Measurements from ENCODE around the gene OGDHL.
A peak's percentile ranks its signal among the peaks of the same experiment; 100 is the strongest.
"Not testable (repeated sequence)": the region's sequence is repeated elsewhere in the genome, so short reads cannot be mapped to it uniquely, and the experiment has no call there.

OGDHL gene

DNA sequence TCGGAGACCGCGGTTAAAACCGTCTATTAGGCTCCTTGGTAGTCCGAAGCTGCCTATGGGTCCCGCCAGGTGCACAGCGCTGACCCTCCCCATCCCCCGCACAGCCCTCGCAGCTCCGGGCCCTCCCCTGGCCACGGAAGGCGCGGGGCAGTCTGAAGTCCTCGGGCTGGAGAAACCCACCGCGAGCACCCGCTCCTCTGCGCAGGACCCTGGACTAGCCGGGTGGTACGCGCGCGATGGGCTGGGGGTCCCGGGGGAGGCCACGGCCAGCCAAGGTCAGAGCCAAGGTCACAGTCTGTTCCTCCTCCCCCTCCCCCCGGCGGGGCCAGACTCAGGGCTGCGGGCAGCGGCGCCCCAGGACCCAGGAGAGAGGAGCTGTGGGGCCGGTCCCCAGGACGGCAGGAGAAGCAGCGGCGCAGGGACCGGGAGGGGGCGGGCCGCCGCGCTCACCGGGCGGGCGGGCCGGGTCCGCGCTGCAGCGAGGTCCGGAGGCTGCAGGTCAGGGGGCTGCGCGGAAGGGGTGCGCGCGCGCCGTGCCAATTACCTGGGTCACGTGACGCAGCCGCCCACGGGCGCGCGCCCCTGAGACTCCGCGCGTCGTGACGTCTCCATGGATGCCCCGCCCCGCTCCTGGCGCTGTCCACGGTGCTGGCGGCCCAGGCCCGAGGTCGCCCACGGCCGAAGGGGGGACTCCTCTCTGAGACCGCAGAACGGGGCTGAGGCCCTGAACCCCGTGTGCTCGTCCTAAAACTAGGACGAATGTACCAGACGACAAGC, at the start of gene OGDHL:
TSS of gene OGDHL (minus strand) at position 535 of the 777 bp plus-strand sequence. CDS start 3,731 bp downstream, outside the sequence.
- Histone ChIP-seq H3K9me3 (ENCODE audit: low read length) (no peaks in the 10 kb centered on the region), H2AFZ (ENCODE audit: low read depth, low read length) (peak within 1 kb of the TSS; percentile 97), H3K36me3 (ENCODE audit: insufficient read depth, low read length) (no peaks in the 10 kb centered on the region), H3K4me3 (ENCODE audit: low read length) (peak within 1 kb of the TSS; percentile 56), H3K4me1 (ENCODE audit: insufficient read depth, low read length) (peaks cover 5% of the 10 kb centered on the region), H3K27me3 (ENCODE audit: insufficient read depth, low read length) (no peaks in the 10 kb centered on the region)

DNA sequence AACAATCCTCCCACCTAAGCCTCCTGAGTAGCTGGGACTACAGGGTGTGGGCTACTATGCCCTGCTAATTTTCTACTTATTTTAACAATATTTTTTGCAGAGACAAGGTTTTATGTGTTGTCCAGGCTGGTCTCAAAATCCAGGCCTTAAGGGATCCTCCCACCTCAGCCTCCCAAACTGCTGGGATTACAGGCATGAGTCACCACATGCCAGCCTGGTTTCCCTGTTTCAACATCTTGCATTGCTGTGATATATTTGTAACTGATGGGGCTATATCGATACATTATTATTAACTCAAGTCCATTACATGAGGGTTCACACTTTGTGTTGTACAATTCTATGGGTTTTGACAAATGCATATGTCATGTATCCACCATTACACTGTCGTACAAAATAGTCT, 41.9 kb upstream of the OGDHL start:
- H3K36me3 ChIP-seq (ENCODE audit: insufficient read depth, low read length): no peaks in the 10 kb centered on the region
- no peaks in the 10 kb centered on the region for H3K9me3 ChIP-seq (ENCODE audit: low read length)
- no peaks in the 10 kb centered on the region for H3K27me3 ChIP-seq (ENCODE audit: insufficient read depth, low read length)
- H3K4me3 ChIP-seq (ENCODE audit: low read length): no peak overlapping the region
- no peaks in the 10 kb centered on the region for H3K4me1 ChIP-seq (ENCODE audit: insufficient read depth, low read length)
- no peak overlapping the region for H2AFZ ChIP-seq (ENCODE audit: low read depth, low read length)

DNA sequence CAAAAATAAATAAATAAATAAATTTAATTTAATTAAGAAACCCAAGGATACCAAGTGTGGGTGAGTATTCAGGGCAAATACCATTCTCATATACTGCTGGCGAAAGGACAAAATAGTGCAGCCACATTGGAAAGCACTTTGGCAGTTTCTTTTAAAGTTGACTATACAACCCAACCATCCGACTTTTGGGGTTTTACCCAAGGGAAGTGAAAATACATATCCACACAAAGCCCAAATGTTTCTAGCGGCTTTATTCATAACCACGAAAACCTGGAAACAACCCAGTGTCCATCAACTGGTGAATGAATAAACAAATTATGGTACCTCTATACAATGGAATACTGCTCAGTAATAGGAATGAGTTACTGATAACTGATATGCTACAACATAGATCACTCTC, 36.2 kb upstream of the OGDHL start:
- no peak overlapping the region for H3K4me3 ChIP-seq (ENCODE audit: low read length)
- H3K27me3 ChIP-seq (ENCODE audit: insufficient read depth, low read length): no peaks in the 10 kb centered on the region
- no peaks in the 10 kb centered on the region for H3K9me3 ChIP-seq (ENCODE audit: low read length)
- no peaks in the 10 kb centered on the region for H3K36me3 ChIP-seq (ENCODE audit: insufficient read depth, low read length)
- H2AFZ ChIP-seq (ENCODE audit: low read depth, low read length): no peak overlapping the region
- no peaks in the 10 kb centered on the region for H3K4me1 ChIP-seq (ENCODE audit: insufficient read depth, low read length)

DNA sequence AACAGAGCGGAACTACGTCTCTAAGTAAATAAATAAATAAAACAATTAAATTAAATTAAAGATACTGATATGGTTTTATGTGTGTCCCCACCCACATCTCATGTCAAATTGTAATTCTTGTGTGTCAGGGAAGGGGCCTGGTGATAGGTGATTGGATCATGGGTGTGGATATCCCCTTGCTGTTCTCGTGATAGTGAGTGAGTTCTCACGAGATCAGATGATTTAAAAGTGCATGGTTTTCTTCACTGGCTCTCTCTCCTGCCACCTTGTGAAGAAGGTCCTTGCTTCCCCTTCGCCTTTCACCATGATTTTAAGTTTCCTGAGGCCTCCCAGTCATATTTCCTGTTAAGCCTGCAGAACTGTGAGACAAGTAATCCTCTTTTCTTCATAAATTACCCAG, 29.0 kb upstream of the OGDHL start:
- Histone ChIP-seq H3K4me1 (ENCODE audit: insufficient read depth, low read length) (no peaks in the 10 kb centered on the region), H3K27me3 (ENCODE audit: insufficient read depth, low read length) (no peaks in the 10 kb centered on the region), H3K4me3 (ENCODE audit: low read length) (no peak overlapping the region), H3K9me3 (ENCODE audit: low read length) (no peaks in the 10 kb centered on the region), H3K36me3 (ENCODE audit: insufficient read depth, low read length) (no peaks in the 10 kb centered on the region), H2AFZ (ENCODE audit: low read depth, low read length) (no peak overlapping the region)

DNA sequence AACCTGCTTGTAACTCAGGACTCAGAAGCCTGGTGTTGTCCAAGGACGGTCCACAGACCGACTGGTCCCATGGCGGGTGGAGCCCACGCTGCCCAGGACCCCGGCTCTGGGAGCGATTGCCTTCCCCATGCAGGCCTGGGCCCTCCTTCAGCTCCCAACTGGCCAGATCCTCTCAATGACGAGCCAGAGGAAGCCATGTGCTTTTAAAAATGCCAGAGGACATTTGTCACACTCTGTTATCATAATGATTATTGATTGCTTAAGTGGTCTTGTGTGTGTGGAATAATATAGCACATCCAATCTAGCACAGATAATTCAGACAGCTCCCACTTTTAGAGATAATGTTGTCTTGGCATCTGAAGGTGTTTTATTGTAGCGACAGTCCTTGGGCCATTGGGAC, 22.6 kb upstream of the OGDHL start:
- no peaks in the 10 kb centered on the region for H3K36me3 ChIP-seq (ENCODE audit: insufficient read depth, low read length)
- H3K9me3 ChIP-seq (ENCODE audit: low read length): no peaks in the 10 kb centered on the region
- peaks cover 8% of the 10 kb centered on the region for H3K4me1 ChIP-seq (ENCODE audit: insufficient read depth, low read length)
- no peak overlapping the region for H3K4me3 ChIP-seq (ENCODE audit: low read length)
- no peaks in the 10 kb centered on the region for H3K27me3 ChIP-seq (ENCODE audit: insufficient read depth, low read length)
- H2AFZ ChIP-seq (ENCODE audit: low read depth, low read length): no peak overlapping the region

DNA sequence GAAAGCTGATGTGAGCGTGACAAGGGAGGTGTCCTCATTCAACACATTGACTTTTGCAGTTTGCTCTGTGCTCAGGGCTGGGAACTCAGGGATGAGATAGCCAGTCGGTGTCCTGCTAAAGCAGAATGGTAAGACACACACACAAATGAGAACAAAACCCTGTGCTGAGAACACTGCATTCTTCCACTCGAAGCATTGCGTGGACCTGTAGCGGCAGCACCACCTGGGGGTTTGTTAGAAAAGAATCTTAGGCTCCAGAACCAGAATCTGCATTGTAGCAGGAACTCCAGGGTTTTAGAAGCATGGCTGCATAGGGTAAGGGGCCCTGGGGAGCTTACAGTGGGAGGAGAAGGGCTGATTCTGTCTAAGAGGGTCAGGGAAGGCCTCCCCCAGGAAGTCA, 21.5 kb upstream of the OGDHL start:
- H3K27me3 ChIP-seq (ENCODE audit: insufficient read depth, low read length): no peaks in the 10 kb centered on the region
- no peak overlapping the region for H2AFZ ChIP-seq (ENCODE audit: low read depth, low read length)
- H3K4me1 ChIP-seq (ENCODE audit: insufficient read depth, low read length): peaks cover 8% of the 10 kb centered on the region
- H3K9me3 ChIP-seq (ENCODE audit: low read length): no peaks in the 10 kb centered on the region
- H3K36me3 ChIP-seq (ENCODE audit: insufficient read depth, low read length): no peaks in the 10 kb centered on the region
- H3K4me3 ChIP-seq (ENCODE audit: low read length): no peak overlapping the region

DNA sequence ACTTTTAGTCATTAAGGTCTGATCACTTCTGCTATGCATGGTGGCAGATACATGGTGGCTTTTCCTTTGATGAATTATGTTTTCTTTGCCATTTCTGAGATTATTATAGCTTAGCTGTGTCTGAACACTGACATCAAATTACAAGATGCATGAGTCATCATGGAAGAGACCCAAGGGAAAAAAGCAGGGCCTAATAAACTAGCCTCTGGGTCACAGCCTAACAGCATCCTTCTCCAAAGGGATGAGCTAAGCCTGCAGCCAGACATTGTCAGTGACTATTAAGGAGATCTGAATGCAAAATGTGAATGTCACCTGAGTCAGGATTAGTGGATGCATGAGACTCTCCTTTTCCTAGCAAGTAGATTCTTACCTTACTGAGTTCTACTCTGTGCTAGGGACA, 19.1 kb upstream of the OGDHL start:
- Histone ChIP-seq H3K27me3 (ENCODE audit: insufficient read depth, low read length) (no peaks in the 10 kb centered on the region), H3K9me3 (ENCODE audit: low read length) (no peaks in the 10 kb centered on the region), H2AFZ (ENCODE audit: low read depth, low read length) (no peak overlapping the region), H3K4me3 (ENCODE audit: low read length) (no peak overlapping the region), H3K36me3 (ENCODE audit: insufficient read depth, low read length) (no peaks in the 10 kb centered on the region), H3K4me1 (ENCODE audit: insufficient read depth, low read length) (peaks cover 8% of the 10 kb centered on the region)

DNA sequence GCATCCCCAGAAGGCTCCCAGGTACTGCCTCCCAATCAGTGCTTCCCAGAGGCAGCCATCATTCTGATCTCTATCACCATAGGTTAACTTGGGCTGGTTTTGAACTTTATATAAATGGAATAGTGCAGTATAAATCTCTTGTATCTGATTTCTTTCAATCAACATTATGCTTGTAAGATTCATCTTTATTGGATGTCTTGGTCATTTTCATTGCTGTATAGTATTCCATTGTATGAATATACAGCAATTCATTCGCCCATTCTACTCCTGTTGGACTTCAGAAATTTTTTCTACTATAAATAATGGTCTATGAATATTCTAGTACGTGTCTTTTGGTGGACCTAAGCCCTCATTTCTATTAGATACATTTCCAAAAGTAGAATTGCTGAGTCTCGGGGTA, 16.1 kb upstream of the OGDHL start:
- Histone ChIP-seq H3K36me3 (ENCODE audit: insufficient read depth, low read length) (no peaks in the 10 kb centered on the region), H2AFZ (ENCODE audit: low read depth, low read length) (no peak overlapping the region), H3K4me3 (ENCODE audit: low read length) (no peak overlapping the region), H3K4me1 (ENCODE audit: insufficient read depth, low read length) (no peaks in the 10 kb centered on the region), H3K27me3 (ENCODE audit: insufficient read depth, low read length) (no peaks in the 10 kb centered on the region), H3K9me3 (ENCODE audit: low read length) (no peaks in the 10 kb centered on the region)

DNA sequence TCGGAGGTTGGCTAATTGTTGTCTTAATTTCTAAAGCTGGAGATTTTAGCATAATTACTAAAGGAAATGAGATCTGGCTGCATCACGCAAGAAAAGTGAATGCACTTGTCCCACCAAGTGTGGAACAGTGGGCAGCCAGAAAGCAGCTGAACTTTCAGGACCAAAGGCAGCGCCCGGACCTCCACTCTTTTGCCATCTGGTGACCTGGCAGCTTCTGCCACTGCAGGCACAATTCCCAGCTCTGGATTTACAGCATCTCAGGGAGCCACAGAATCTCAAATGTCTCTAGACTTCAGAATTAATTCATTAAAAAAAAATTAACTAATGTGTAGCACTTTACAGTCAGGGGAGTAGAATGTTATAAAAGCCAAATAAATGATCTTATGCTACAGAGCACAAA, 14.7 kb upstream of the OGDHL start:
- no peaks in the 10 kb centered on the region for H3K27me3 ChIP-seq (ENCODE audit: insufficient read depth, low read length)
- H2AFZ ChIP-seq (ENCODE audit: low read depth, low read length): no peak overlapping the region
- no peak overlapping the region for H3K4me3 ChIP-seq (ENCODE audit: low read length)
- no peaks in the 10 kb centered on the region for H3K36me3 ChIP-seq (ENCODE audit: insufficient read depth, low read length)
- H3K4me1 ChIP-seq (ENCODE audit: insufficient read depth, low read length): no peaks in the 10 kb centered on the region
- H3K9me3 ChIP-seq (ENCODE audit: low read length): no peaks in the 10 kb centered on the region

DNA sequence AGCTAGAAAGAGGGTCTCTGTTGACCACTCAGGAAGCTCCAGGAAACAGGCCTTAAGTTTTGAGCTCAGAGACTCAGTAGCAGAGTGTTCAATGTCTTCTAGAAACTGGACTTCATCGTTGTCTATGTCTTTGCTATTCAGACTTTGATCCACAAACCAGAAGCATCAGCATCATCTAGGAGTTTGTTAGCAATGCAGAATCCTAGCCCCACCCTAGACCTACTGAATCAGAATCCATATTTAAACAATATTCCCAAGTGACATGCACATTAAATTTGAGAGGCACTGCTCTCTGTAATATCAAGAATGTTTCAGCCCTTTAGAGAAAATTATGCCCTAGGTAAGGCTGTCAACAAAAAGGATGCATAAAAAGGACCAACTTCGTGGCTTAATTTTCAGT, 12.9 kb upstream of the OGDHL start:
- Histone ChIP-seq H2AFZ (ENCODE audit: low read depth, low read length) (no peak overlapping the region), H3K27me3 (ENCODE audit: insufficient read depth, low read length) (no peaks in the 10 kb centered on the region), H3K4me1 (ENCODE audit: insufficient read depth, low read length) (no peaks in the 10 kb centered on the region), H3K4me3 (ENCODE audit: low read length) (no peak overlapping the region), H3K36me3 (ENCODE audit: insufficient read depth, low read length) (no peaks in the 10 kb centered on the region), H3K9me3 (ENCODE audit: low read length) (no peaks in the 10 kb centered on the region)

DNA sequence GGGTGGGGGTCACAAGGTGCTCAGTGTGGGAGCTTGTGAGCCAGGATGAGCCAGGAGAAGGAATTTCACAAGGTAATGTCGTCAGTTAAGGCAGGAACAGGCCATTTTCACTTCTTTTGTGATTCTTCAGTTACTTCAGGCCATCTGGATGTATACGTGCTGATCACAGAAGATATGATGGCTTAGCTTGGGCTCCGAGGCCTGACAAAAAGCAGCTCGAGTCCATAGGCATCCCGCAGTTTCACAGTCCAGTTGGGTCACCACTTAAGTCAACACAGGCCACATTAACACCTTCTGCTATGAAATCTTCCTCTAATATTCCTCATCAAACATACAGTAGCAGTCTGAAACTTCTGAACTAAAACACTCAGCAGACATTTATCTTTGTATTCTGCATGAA, 10.8 kb upstream of the OGDHL start:
- not testable (repeated sequence) for H3K27me3 ChIP-seq (ENCODE audit: insufficient read depth, low read length); H3K36me3 ChIP-seq (ENCODE audit: insufficient read depth, low read length); H3K9me3 ChIP-seq (ENCODE audit: low read length); H3K4me1 ChIP-seq (ENCODE audit: insufficient read depth, low read length); H2AFZ ChIP-seq (ENCODE audit: low read depth, low read length); H3K4me3 ChIP-seq (ENCODE audit: low read length)

DNA sequence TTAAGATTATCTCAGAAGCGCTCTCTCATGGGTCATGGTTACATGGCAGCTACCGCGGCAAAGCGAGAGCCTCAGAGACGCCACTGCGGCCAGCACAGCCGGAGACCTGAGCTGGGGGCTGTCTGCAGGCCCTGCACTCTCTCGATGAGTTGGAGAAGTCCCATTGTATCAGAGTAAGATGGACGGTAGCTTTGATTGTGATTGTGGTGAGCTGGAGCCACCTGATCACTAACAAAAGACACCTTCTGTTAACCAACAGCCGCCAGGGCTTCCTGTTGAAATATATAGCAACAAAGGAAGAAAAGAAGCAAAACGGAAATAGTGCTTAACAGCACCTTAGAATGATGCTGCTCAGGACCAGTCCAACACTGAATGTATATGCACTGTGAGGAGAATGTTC, 8.9 kb upstream of the OGDHL start:
- H3K4me3 ChIP-seq (ENCODE audit: low read length); H3K4me1 ChIP-seq (ENCODE audit: insufficient read depth, low read length); H2AFZ ChIP-seq (ENCODE audit: low read depth, low read length); H3K9me3 ChIP-seq (ENCODE audit: low read length); H3K36me3 ChIP-seq (ENCODE audit: insufficient read depth, low read length); H3K27me3 ChIP-seq (ENCODE audit: insufficient read depth, low read length): not testable (repeated sequence)

DNA sequence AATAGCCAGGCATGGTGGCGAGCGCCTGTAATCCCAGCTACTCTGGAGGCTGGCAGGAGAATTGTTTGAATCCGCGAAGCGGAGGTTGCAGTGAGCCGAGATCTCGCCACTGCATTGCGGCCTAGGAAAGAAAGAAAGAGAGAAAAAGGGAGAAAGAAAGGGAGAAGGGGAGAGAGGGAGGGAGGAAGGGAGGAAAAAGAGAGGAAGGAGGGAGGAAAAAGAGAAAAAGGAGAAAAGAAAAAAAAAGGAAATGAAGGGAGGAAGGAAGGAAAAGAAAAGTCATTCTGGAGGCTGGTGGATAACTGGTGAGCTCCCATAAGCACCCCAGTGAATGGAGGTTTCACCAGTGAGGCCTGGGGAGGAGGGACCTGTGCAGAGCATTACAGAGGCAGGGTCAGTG, 7.6 kb upstream of the OGDHL start:
- Histone ChIP-seq H2AFZ (ENCODE audit: low read depth, low read length) (no peak overlapping the region), H3K4me3 (ENCODE audit: low read length) (no peak overlapping the region), H3K4me1 (ENCODE audit: insufficient read depth, low read length) (no peaks in the 10 kb centered on the region), H3K36me3 (ENCODE audit: insufficient read depth, low read length) (no peaks in the 10 kb centered on the region), H3K27me3 (ENCODE audit: insufficient read depth, low read length) (peaks cover 5% of the 10 kb centered on the region), H3K9me3 (ENCODE audit: low read length) (no peaks in the 10 kb centered on the region)

DNA sequence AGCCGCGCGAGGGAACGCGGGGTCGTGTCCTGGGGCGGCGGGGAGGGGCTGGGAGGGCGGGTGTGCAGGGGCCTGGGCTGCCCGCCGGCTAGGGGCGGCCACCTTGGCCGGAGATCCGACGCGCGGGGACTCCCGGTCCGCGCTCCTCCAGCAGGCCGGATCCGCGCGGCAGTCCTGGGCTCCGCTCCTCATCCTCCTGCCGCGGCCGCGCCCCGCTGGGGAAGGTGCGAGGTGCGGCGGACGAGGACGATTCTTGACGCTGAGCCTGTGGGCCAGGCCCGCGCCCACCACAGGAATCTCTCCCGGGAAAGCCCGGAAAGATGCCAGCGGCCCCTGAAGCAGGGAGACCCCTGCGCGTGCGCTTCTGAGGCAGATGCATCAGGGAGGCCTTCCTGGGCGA, 6.6 kb upstream of the OGDHL start:
- no peak overlapping the region for H3K4me3 ChIP-seq (ENCODE audit: low read length)
- H3K9me3 ChIP-seq (ENCODE audit: low read length): no peaks in the 10 kb centered on the region

More for the DNA sequence above, 6.6 kb upstream of the OGDHL start:
- H3K4me1 ChIP-seq (ENCODE audit: insufficient read depth, low read length): no peaks in the 10 kb centered on the region
- H2AFZ ChIP-seq (ENCODE audit: low read depth, low read length): no peak overlapping the region
- no peaks in the 10 kb centered on the region for H3K36me3 ChIP-seq (ENCODE audit: insufficient read depth, low read length)
- H3K27me3 ChIP-seq (ENCODE audit: insufficient read depth, low read length): peaks cover 5% of the 10 kb centered on the region

Measured in neuron (in vitro differentiated cells).